Fibroblast of skin of abdomen (primary cell): ENCODE measurements around the gene CUX1.
"Not testable (repeated sequence)": the region's sequence is repeated elsewhere in the genome, so short reads cannot be mapped to it uniquely, and the experiment has no call there.

Experiments used
- DNase-seq: peaks from one replicate; pipeline ENCODE4 v3.0.0-alpha.2; 2013

The CUX1 gene

DNA sequence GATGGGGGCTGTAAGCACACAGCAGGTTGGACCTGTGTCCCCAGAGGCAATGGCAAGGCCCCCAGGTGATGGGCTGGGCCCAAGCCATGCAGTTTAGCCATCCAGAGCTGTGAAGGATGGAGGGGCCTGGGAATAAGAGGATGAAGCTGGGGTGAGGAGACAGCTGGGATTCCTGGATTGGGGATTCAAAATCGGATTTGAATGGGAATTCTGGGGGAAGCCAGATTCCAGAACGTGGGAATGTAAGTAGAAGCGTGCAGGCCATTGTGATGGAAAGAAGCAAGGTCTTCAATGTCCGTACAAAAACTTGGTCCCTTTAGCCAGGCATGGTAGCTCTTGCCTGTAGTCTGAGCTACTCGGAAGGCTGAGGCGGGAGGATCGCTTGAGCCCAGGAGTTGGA, 479.1 kb downstream of the CUX1 start:
- no peak for DNase-seq

DNA sequence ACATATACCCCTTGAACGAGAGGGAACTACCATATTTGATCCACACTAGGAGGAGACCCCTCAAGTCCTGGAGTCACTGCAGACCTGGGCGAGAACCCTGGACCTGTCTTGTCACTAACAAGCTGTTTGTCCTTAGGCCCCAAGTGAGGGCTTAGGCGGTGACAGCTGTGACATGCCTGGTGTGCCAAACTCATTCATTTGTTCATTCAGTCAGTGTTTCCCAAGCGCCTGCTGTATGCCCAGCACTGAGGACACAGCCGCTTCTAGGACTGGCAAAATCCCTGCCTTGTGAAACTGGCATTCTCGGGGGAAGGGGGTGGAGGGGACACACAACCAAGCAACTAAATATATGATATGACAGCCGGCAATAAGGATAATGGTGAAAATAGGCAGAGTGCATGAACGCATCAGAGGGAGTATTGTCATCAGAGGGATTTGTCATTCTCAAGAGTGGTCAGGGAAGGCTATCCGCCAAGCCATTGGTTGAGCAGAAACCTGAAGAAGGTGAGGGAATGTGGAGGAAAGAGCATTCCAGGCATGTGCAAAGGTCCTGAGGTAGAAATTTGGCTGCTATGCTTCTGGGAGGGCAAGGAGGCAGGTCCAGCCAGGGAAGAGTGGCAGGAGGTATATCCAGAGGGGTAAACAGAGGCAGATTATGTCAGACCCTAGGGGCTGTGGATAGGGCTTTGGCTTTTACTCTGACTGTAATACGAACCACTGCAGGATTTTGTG, 480.2 kb downstream of the CUX1 start:
- DNase-seq: no peak

DNA sequence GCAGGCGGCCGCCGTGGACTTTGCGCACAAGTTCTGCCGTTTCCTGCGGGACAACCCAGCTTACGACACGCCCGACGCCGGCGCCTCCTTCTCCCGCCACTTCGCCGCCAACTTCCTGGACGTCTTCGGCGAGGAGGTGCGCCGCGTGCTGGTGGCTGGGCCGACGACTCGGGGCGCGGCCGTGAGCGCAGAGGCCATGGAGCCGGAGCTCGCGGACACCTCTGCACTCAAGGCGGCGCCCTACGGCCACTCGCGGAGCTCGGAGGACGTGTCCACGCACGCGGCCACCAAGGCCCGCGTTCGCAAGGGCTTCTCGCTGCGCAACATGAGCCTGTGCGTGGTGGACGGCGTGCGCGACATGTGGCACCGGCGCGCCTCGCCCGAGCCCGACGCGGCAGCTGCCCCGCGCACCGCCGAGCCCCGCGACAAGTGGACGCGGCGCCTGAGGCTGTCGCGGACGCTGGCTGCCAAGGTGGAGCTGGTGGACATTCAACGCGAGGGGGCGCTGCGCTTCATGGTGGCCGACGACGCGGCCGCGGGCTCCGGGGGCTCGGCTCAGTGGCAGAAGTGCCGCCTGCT, 483.3 kb downstream of the CUX1 start:
- DNase-seq: no peak

DNA sequence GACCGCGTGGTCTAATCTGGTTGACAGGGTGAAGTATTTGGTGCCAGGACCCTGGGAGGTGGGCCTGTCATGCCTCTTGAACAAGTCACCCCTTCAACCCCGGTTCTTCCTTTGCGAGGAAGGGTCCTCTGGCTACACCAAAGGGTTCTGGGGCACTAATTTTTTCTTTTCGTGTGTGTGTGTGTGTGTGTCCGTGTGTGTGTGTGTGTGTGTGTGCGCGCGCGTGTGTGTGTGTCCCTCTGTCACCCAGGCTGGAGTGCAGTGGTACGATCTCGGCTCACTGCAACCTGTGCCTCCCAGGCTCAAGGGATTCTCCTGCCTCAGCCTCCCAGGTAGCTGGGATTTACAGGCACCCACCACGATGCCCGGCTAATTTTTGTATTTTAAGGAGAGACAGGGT, 483.9 kb downstream of the CUX1 start:
- not testable (repeated sequence) for DNase-seq

DNA sequence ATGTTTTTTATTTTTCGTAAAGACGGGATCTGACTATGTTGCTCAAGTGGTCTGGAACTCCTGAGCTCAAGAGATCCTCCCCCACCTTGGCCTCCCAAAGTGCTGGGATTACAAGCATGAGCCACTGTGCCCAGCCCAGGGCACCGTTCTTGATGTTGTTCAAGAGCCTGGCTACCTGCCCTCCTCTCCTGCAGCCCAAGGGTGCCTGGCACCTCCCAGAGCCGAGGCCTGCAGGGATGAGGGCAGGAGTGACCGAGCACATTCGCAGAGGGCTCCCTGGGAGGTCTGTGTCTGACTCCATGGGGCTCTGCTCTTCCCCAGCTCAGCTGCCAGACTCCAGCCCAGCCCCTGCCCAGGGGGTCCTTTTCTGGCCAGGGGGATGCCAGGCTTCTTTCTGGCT, 484.6 kb downstream of the CUX1 start:
- DNase-seq: no peak

DNA sequence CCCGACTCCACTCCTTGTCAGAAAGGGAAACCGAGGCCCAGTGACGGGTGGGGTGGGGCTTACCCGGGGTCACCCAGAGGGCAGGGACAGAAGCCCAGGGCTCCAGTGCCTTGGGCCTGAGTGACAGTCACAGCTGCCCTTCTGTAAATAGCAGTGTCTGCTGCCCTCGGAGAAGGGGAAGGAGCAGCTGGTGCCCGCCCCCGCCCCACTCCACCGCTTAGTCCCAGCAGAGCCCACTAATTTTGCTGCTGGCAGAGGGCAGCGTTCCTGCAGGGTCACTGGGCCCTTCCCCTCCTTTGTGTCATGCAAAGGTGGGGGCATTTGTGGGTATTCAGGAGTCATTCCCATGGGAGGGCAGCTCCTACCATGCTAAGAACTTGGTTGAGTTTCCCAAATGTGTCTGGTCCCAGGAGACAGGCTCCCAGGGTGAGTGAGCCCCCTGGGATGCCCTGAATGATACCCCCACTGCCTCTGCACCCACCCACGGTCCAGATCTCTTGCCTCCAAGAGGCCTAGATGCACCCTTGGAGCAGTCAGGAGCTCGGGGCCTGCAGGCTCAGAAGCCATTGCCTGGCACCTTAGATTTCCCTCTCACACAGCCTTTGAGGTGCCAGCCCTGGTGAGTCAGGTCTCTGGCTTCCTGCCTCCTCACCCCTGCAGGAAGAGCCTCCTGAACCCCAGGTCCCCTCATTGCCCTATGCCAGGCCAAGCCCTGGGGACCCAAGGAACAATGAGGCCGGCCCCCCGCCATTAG, 486.4 kb downstream of the CUX1 start:
- no peak for DNase-seq

DNA sequence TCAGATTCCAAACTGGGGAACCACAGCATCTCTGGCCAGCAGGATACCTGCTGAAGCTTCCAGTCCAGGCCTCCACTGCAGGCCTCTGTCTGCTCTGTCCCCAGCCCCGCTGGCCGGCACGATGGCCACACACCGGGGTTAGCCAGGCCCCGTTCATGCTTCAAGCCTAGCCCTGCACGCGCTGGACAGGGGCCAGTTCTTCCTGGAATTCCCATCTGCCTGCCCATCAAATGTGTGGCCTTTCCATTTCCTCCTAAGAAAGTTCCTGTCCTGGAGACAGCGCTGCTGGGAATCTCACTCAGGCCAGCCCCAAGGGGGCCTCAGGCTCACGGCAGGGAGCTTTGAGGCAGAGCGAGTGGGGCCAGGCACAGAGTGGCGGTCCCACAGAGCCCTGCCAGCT, 487.2 kb downstream of the CUX1 start:
- DNase-seq: no peak

DNA sequence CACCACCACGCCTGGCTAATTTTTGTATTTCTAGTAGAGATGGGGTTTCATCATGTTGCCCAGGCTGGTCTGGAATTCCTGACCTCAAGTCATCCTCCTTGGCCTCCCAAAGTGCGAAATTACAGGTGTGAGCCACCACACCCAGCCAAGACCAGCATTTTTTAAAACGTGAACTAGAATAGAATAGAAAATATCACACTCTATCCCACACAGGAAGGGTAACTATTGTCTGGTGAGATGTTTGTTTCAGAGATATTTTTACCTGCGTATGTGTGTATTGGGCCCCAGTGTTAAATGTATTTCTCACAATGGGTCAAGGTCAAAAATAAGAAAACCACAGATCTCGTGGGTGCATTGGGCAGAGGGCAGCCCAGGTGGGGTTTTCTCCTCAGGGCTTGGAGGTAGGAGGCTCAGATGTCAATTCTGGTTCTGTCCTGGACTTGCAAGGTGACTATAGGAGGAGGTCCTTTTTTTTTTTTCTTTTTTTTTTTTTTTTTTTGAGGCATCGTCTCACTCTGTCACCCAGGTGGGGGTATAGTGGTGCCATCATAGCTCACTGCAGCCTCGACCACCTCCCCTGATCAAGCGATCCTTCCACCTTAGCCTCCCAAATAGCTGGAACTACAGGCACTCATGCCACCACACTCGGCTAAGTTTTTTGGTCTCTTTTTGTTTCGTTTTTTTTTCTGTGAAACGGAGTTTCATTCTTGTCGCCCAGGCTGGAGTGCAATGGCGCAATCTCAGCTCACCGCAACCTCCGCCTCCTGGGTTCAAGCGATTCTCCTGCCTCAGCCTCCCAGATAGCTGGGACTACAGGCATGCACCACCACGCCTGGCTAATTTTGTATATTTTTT, 488.2 kb downstream of the CUX1 start:
- DNase-seq: no peak

DNA sequence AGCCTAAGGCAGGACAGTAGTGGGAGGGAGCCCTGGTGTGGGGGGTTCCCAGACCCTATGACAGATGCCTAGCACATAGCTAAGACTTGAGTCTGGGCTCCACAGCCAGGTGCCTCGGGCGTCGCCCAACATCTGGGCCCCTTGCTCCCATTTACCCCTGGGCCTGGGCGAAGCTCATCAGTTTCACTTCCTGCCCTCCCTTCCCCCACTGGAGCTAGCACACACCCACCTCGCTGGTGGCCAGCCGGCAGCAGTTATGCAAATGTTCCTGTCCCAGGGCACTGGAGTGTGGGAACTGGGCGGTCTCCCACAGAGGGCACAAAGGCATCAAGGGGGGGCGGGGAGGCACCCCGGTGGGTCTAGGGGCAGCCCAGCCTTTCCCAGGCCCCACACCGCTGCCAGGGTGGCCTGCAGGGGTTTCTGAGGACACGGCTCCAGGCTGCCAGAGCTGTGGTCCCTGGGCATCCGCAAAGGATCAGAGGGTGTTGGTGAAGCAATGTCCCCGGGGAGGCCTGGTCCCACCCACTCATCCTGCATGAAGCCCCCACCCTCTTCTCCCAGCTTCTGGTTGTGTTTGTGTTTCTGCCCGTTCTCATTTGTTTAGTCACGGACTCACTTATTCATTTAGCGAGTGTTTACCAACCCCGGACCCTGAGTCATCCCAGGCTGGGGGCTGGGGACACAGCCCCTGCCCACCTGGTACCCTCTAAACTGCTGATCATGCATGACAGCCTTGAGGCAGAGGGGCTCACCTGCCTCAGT, 489.7 kb downstream of the CUX1 start:
- peak; percentile 22 for DNase-seq

DNA sequence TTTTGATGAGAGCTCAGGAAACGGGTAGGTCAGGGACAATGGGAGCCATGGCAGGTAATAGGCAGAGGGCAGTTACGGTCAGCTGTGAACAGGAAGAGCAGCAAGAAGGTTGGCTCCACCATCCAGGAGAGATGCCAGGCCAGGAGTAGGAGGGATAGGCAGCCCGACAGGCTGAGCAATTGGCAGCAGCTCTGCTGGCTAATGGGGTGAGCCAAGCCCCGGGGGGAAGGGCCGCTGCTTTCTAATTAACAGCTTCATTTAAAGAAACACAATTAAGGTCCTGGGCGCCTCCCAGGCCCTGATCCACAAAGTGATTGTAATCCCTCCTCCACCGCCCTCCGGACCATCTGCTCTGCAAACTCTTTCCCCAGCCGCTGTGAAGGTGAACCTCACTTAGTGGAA, 493.0 kb downstream of the CUX1 start:
- DNase-seq: no peak

DNA sequence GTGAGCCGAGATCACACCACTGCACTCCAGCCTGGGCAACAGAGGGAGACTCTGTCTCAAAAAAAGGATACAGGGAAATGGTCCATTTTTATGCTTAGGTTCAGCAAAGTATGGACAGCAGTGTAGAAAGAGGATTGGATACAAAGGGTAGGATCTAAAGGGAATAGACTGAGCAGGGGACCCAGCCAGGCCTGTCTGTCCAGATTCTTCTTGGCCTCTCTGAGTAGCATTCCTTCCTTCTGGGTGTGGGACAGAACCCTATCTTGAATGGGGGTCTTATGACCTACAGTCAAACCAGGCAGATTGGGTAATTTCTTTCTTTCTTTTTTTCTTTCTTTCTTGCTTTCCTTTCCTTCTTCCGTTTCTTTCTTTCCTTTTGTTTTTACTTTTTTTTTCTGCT, 494.9 kb downstream of the CUX1 start:
- DNase-seq: no peak

DNA sequence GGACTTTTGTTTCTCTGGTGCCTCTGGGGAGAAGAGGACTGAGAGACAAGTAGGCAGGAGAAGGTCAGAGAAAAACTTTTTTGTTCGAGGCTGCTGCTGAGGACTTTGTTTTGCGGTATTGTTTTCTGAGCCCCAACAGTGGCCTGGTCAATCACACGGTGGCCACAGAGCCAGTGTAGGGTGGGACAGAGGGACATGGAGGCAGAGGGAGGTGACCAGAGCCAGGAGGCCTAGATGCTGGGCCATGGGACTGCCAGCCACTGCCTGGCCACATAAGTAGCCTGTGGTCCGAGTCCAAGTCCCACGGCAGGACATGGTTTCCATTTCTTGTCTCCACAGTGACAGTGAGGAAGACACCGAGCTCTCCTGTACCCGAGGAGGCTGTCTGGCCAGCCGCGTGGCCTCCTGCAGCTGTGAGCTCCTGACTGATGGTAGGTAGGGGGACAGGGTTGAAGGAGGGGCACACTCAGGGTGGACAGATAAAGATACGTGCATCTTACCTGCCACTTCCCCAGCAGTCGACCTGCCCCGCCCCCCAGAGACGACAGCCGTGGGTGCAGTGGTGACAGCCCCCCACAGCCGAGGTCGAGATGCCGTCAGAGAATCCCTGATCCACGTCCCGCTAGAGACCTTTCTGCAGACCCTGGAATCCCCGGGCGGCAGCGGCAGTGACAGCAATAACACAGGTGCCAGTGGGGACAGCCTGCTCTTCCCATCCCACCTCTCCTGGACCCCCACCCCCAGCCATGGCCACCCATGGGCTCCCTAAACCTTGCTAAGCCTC, 496.8 kb downstream of the CUX1 start:
- DNase-seq: no peak

DNA sequence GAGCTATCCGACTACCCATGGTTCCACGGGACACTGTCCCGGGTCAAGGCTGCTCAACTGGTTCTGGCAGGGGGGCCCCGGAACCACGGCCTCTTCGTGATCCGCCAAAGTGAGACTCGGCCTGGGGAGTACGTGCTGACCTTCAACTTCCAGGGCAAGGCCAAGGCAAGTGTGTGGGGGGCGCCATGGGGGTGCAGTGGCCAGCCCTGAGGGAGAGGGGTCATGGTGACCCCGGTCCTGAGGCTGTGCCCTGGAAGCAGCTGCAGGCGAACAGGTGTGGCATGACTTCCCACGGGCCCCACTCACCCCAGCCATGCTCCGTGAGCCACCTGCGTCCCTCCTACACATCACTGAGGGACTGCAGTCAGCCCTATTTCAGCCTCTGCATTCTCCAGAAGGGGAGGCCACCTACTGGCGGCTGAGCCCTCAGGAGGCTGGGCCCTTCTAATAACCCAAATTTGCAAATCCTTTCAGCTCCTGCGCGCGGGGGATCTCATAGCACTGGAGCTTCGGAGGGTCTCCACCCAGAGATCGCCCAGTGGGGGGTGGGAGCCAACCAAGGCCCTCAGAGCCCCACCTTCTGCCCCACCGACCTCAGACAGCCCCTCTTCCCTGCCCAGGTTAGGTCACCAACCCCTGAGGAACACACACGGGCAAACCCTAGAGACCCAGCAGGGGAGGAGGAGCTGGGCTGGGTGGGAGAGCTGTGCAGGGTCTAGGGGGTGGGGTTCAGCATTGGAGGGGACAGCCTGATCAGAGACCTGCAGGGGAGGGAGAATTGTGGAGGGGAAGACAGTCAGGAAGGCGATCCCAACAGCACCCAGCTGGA, 500.0 kb downstream of the CUX1 start:
- no peak for DNase-seq

DNA sequence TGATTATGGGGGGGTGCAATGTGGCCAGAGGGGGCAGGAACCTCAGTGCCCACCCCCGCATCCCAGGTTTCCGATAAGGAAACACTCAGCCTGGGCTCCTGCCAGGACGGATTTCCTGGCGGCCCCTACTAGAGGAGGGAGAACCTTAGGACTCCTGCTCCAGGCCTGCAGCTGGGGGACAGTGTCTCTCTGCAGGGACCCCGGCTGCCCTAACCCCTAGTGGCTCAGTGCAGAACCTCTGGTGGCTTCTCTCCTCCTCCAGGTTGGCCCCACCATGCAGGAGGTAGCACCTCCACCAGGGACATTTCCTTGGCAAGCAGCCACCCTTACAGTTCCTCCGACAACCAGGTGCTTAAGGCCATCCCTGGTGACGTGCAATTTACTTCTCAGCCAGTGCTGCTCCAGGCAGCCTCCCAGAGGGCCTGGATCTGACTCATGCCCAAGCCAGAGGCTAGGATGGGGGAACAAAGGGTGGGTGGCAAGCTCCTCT, 501.1 kb downstream of the CUX1 start:
- DNase-seq: no peak

DNA sequence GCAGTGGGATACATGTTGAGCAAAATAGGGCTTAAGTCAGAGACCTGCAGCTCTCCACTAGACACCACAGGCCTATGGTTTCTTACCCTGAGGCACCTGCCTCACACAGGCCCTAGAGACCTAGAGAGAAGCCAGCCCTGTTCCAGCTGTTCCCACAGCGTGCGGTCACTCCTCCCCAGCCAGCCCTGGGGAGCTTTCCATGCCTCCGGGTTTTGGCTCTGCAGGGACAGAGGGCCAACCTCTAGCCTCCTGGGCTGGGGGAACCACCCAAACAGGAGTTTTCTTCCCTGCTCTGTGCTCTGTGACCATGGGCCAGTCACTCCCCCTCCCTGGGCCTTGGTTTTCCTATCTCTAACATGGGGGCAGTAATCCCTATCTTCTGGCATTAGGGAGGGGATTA, 502.2 kb downstream of the CUX1 start:
- no peak for DNase-seq

DNA sequence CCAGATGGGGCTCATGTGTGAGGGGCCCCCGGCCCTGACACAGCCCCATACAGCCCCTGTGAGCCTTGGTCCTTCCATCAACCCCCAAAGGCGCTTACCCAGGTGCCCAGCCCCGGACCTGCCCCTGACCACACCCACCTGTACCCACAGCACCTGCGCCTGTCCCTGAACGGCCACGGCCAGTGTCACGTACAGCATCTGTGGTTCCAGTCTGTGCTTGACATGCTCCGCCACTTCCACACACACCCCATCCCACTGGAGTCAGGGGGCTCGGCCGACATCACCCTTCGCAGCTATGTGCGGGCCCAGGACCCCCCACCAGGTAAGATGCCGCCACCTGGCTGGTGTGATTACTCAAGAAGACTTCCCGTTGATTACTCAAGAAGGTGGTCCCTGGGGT, 502.8 kb downstream of the CUX1 start:
- DNase-seq: no peak

DNA sequence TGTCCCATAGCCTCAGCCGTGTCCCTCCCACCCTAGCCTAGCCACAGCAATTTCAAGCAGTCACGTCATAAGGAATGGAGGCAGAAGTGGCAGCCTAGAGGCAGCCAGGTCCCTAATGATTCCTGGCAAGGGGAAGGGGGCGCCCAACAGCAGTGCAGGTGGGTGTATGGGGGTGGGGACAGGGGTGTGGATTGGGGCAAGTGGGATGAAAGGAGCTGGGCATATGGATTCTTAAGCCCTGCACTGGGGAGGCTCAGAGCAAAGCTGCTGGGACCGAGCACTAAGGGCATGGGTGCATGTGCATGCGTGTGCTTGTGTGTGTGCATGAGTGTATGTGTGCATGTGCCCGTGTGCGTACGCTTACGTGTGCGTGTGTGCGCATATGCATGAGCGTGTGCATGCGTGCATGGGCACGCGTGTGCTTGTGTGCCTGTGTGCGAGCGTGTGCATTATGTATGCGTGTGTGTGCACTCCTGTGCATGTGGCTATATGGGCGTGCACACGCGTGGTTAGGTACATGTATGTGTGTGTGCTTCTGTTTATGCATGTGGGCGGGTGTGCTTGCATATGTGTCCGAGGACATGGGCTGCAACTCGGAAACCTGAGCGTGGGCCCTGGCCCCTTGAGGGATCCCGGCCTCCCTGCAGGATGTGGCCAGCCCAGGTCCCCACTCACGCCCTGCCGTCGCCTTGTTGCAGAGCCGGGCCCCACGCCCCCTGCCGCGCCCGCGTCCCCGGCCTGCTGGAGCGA, 503.4 kb downstream of the CUX1 start:
- no peak for DNase-seq

DNA sequence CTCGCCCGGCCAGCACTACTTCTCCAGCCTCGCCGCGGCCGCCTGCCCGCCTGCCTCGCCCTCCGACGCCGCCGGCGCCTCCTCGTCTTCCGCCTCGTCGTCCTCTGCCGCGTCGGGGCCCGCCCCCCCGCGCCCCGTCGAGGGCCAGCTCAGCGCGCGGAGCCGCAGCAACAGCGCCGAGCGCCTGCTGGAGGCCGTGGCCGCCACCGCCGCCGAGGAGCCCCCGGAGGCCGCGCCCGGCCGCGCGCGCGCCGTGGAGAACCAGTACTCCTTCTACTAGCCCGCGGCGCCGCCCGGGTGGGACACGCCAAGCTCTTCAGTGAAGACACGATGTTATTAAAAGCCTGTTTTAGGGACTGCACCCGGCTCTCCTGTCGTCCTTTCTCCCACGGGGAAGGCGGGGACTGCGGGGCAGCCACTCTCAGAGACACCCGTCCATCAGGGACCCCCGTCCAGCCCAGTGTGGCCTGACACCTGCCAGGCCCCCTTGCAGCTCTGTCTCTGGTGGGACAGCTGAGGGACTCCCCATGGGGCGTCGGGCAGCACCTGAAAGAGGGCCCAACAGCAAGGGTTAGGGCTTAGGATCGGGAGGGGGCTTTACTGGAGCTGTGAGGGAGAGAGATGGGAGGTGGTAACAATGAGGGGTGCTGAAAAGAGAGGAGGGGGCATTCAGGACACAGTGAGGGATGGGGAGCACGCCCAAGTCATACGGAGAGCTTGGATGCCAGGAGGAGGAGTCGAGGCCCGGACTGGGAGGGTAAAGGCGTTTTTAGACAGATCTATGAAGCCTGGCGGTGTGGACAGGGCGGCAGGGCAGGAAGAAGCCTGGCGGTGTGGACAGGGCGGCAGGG, 504.1 kb downstream of the CUX1 start:
- DNase-seq: no peak
